ENCODE data around the gene AGT.
"Not testable (repeated sequence)": the region's sequence is repeated elsewhere in the genome, so short reads cannot be mapped to it uniquely, and the experiment has no call there.

Gene AGT

GRCh38 chr1:230701434-230701833 is 12.5 kb downstream of the AGT start:
- peaks cover 0 to 10% (median 0%) of the 10 kb centered on the region in 3 experiments for H3K27me3 ChIP-seq (ENCODE audit: control insufficient read depth in 3 of 3, insufficient read depth in 3 of 3, low read depth in 1 of 3, low read length in 3 of 3)
- no peak overlapping the region for H4K91ac ChIP-seq (ENCODE audit: low read depth, low read length, poor library complexity)
- H2AK5ac ChIP-seq (ENCODE audit: low read depth, low read length) = peak overlapping the region; percentile 2
- no peak overlapping the region for H2BK15ac ChIP-seq (ENCODE audit: low read length)
- H4K8ac ChIP-seq (ENCODE audit: low read depth, low read length) = no peak overlapping the region
- H3K4me3 ChIP-seq (ENCODE audit: low read length in 2 of 2) = no peak overlapping the region
- H3K4ac ChIP-seq (ENCODE audit: low read length) = no peak overlapping the region
- H3K18ac ChIP-seq (ENCODE audit: low read length) = no peak overlapping the region
- no peak overlapping the region for H3K4me2 ChIP-seq (ENCODE audit: insufficient read depth, low read length, poor library complexity, severe bottlenecking)
- H2BK12ac ChIP-seq (ENCODE audit: low read length) = no peak overlapping the region
- no peak overlapping the region for H3K9ac ChIP-seq (ENCODE audit: low read depth, low read length, poor library complexity)
- H3K23ac ChIP-seq (ENCODE audit: low read depth, low read length, poor library complexity) = no peak overlapping the region
- H2BK120ac ChIP-seq (ENCODE audit: low read depth, low read length) = no peak overlapping the region
- no CpG with 5 or more reads among the region's 17 CpGs for WGBS, 2 donors (ENCODE audit: extremely low coverage in 2 of 2, insufficient read length in 2 of 2, insufficient replicate concordance in 1 of 2)
- no peak overlapping the region for H3K14ac ChIP-seq (ENCODE audit: low read length)
- H3K79me1 ChIP-seq (ENCODE audit: low read depth, low read length) = no peaks in the 10 kb centered on the region
- H3K9me3 ChIP-seq (replicated peaks in 1 of 2; ENCODE audit: control insufficient read depth in 2 of 2, insufficient read depth in 1 of 2, low read depth in 1 of 2, low read length in 2 of 2) = no peaks in the 10 kb centered on the region
- H3K27ac ChIP-seq (replicated peaks; ENCODE audit: low read length) = no peak overlapping the region
- H3K36me3 ChIP-seq (replicated peaks in 1 of 2; ENCODE audit: control insufficient read depth in 2 of 2, insufficient read depth in 2 of 2, low read length in 2 of 2) = no peaks in the 10 kb centered on the region
- DNase-seq (ENCODE audit: low spot score) = no peak
- no peak overlapping the region for H2AFZ ChIP-seq (ENCODE audit: low read length)
- no peak overlapping the region for H2BK5ac ChIP-seq (ENCODE audit: low read length)
- H3K4me1 ChIP-seq (ENCODE audit: control insufficient read depth in 2 of 2, insufficient read depth in 1 of 2, low read depth in 1 of 2, low read length in 2 of 2) = peaks cover 8 to 10% of the 10 kb centered on the region in 2 donors

GRCh38 chr1:230700132-230700531 is 13.8 kb downstream of the AGT start:
- no CpG with 5 or more reads among the region's 4 CpGs for WGBS, 2 donors (ENCODE audit: extremely low coverage in 2 of 2, insufficient read length in 2 of 2, insufficient replicate concordance in 1 of 2)
- no peak overlapping the region for H4K8ac ChIP-seq (ENCODE audit: low read depth, low read length)
- peaks cover 8 to 10% of the 10 kb centered on the region in 2 donors for H3K4me1 ChIP-seq (ENCODE audit: control insufficient read depth in 2 of 2, insufficient read depth in 1 of 2, low read depth in 1 of 2, low read length in 2 of 2)
- H3K23ac ChIP-seq (ENCODE audit: low read depth, low read length, poor library complexity) = no peak overlapping the region
- no peak overlapping the region for H3K14ac ChIP-seq (ENCODE audit: low read length)
- no peaks in the 10 kb centered on the region for H3K9me3 ChIP-seq (replicated peaks in 1 of 2; ENCODE audit: control insufficient read depth in 2 of 2, insufficient read depth in 1 of 2, low read depth in 1 of 2, low read length in 2 of 2)
- H3K36me3 ChIP-seq (replicated peaks in 1 of 2; ENCODE audit: control insufficient read depth in 2 of 2, insufficient read depth in 2 of 2, low read length in 2 of 2) = no peaks in the 10 kb centered on the region
- H2BK15ac ChIP-seq (ENCODE audit: low read length) = no peak overlapping the region
- no peak overlapping the region for H3K27ac ChIP-seq (replicated peaks; ENCODE audit: low read length)
- H3K4me2 ChIP-seq (ENCODE audit: insufficient read depth, low read length, poor library complexity, severe bottlenecking) = no peak overlapping the region
- no peak overlapping the region for H4K91ac ChIP-seq (ENCODE audit: low read depth, low read length, poor library complexity)
- no peak overlapping the region for H3K18ac ChIP-seq (ENCODE audit: low read length)
- peaks cover 0 to 10% (median 0%) of the 10 kb centered on the region in 3 experiments for H3K27me3 ChIP-seq (ENCODE audit: control insufficient read depth in 3 of 3, insufficient read depth in 3 of 3, low read depth in 1 of 3, low read length in 3 of 3)
- H2BK12ac ChIP-seq (ENCODE audit: low read length) = no peak overlapping the region
- no peak overlapping the region for H2AK5ac ChIP-seq (ENCODE audit: low read depth, low read length)
- no peak overlapping the region for H3K4me3 ChIP-seq (ENCODE audit: low read length in 2 of 2)
- H3K9ac ChIP-seq (ENCODE audit: low read depth, low read length, poor library complexity) = no peak overlapping the region
- no peak for DNase-seq (ENCODE audit: low spot score)
- H3K4ac ChIP-seq (ENCODE audit: low read length) = no peak overlapping the region
- H2BK120ac ChIP-seq (ENCODE audit: low read depth, low read length) = no peak overlapping the region
- no peaks in the 10 kb centered on the region for H3K79me1 ChIP-seq (ENCODE audit: low read depth, low read length)
- no peak overlapping the region for H2BK5ac ChIP-seq (ENCODE audit: low read length)
- H2AFZ ChIP-seq (ENCODE audit: low read length) = no peak overlapping the region

- DNase-seq (ENCODE audit: low spot score) = no peak
- Histone ChIP-seq H2BK12ac (ENCODE audit: low read length) (no peak overlapping the region), H3K18ac (ENCODE audit: low read length) (no peak overlapping the region), H3K27me3 (ENCODE audit: control insufficient read depth in 3 of 3, insufficient read depth in 3 of 3, low read depth in 1 of 3, low read length in 3 of 3) (peaks cover 0 to 10% (median 0%) of the 10 kb centered on the region in 3 experiments), H3K4me2 (ENCODE audit: insufficient read depth, low read length, poor library complexity, severe bottlenecking) (no peak overlapping the region), H3K36me3 (replicated peaks in 1 of 2; ENCODE audit: control insufficient read depth in 2 of 2, insufficient read depth in 2 of 2, low read length in 2 of 2) (peaks cover 0 to 1% of the 10 kb centered on the region in 2 donors), H3K4me3 (ENCODE audit: low read length in 2 of 2) (no peak overlapping the region), H4K91ac (ENCODE audit: low read depth, low read length, poor library complexity) (no peak overlapping the region), H4K8ac (ENCODE audit: low read depth, low read length) (no peak overlapping the region), H3K14ac (ENCODE audit: low read length) (no peak overlapping the region), H3K9ac (ENCODE audit: low read depth, low read length, poor library complexity) (no peak overlapping the region), H3K23ac (ENCODE audit: low read depth, low read length, poor library complexity) (no peak overlapping the region), H3K79me1 (ENCODE audit: low read depth, low read length) (no peaks in the 10 kb centered on the region), H2AK5ac (ENCODE audit: low read depth, low read length) (no peak overlapping the region), H2BK120ac (ENCODE audit: low read depth, low read length) (no peak overlapping the region), H3K27ac (replicated peaks; ENCODE audit: low read length) (no peak overlapping the region), H2BK5ac (ENCODE audit: low read length) (no peak overlapping the region), H2AFZ (ENCODE audit: low read length) (no peak overlapping the region), H2BK15ac (ENCODE audit: low read length) (no peak overlapping the region), H3K4ac (ENCODE audit: low read length) (no peak overlapping the region), H3K9me3 (replicated peaks in 1 of 2; ENCODE audit: control insufficient read depth in 2 of 2, insufficient read depth in 1 of 2, low read depth in 1 of 2, low read length in 2 of 2) (no peaks in the 10 kb centered on the region), H3K4me1 (ENCODE audit: control insufficient read depth in 2 of 2, insufficient read depth in 1 of 2, low read depth in 1 of 2, low read length in 2 of 2) (peaks cover 8 to 10% of the 10 kb centered on the region in 2 donors)
- no CpG with 5 or more reads among the region's 1 CpG for WGBS, 2 donors (ENCODE audit: extremely low coverage in 2 of 2, insufficient read length in 2 of 2, insufficient replicate concordance in 1 of 2)
Observed at GRCh38 chr1:230699716-230700115, 14.2 kb downstream of the AGT start.

- not testable (repeated sequence) for H2BK120ac ChIP-seq (ENCODE audit: low read depth, low read length); DNase-seq (ENCODE audit: low spot score); H3K9me3 ChIP-seq (replicated peaks in 1 of 2; ENCODE audit: control insufficient read depth in 2 of 2, insufficient read depth in 1 of 2, low read depth in 1 of 2, low read length in 2 of 2); H2AK5ac ChIP-seq (ENCODE audit: low read depth, low read length); H3K27ac ChIP-seq (replicated peaks; ENCODE audit: low read length); H2BK5ac ChIP-seq (ENCODE audit: low read length); H3K79me1 ChIP-seq (ENCODE audit: low read depth, low read length); H2BK12ac ChIP-seq (ENCODE audit: low read length); H3K27me3 ChIP-seq (ENCODE audit: control insufficient read depth in 3 of 3, insufficient read depth in 3 of 3, low read depth in 1 of 3, low read length in 3 of 3); H2BK15ac ChIP-seq (ENCODE audit: low read length); H4K91ac ChIP-seq (ENCODE audit: low read depth, low read length, poor library complexity); H3K4me2 ChIP-seq (ENCODE audit: insufficient read depth, low read length, poor library complexity, severe bottlenecking); H3K18ac ChIP-seq (ENCODE audit: low read length); H4K8ac ChIP-seq (ENCODE audit: low read depth, low read length); H2AFZ ChIP-seq (ENCODE audit: low read length); H3K36me3 ChIP-seq (replicated peaks in 1 of 2; ENCODE audit: control insufficient read depth in 2 of 2, insufficient read depth in 2 of 2, low read length in 2 of 2); H3K4ac ChIP-seq (ENCODE audit: low read length); H3K23ac ChIP-seq (ENCODE audit: low read depth, low read length, poor library complexity); H3K14ac ChIP-seq (ENCODE audit: low read length); H3K4me3 ChIP-seq (ENCODE audit: low read length in 2 of 2); H3K9ac ChIP-seq (ENCODE audit: low read depth, low read length, poor library complexity)
- peaks cover 10 to 11% of the 10 kb centered on the region in 2 donors for H3K4me1 ChIP-seq (ENCODE audit: control insufficient read depth in 2 of 2, insufficient read depth in 1 of 2, low read depth in 1 of 2, low read length in 2 of 2)
Observed at GRCh38 chr1:230698964-230699363, 15.0 kb downstream of the AGT start.

Data from neuronal stem cell (in vitro differentiated cells).